Measurements from ENCODE around the gene FCGR3A. TPM values are rescaled to one million over a fixed set of nuclear protein-coding genes. Genes with fewer than 3 reads are reported as not detected.
A peak's percentile ranks its signal among the peaks of the same experiment; 100 is the strongest.
"Not testable (repeated sequence)": the region's sequence is repeated elsewhere in the genome, so short reads cannot be mapped to it uniquely, and the experiment has no call there.

FCGR3A gene
- total RNA-seq, 1 donor from 2014 or later: not detected

DNA sequence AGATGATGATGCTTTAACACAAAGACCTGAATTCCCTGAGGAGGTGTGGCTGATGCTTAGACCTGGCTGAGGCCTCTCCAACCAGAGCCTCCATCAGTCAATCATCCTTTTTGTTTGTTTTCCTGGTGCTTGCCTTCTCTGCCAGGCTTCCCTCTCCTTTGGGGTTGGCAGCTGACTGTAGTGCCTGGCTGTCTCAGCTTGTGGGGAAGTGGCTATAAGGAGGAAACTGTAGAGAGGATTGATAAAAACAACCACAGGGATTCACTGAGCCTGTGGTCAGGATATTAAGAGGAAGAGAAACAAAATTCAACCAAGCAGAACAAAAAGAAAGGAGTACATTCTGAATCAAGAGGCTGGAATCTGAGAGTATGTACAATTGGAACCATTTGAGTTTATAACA lies 27.1 kb upstream of the FCGR3A start:
- H3K9me3 Mint-ChIP-seq; H3K27me3 Mint-ChIP-seq (ENCODE audit: low read depth); H3K4me3 Mint-ChIP-seq (ENCODE audit: low read depth); H3K27ac Mint-ChIP-seq; H3K36me3 Mint-ChIP-seq (ENCODE audit: low read depth); intact Hi-C loops (cut with micrococcal nuclease); H3K4me1 Mint-ChIP-seq (ENCODE audit: low read depth); DNase-seq (ENCODE audit: low spot score): not testable (repeated sequence)

DNA sequence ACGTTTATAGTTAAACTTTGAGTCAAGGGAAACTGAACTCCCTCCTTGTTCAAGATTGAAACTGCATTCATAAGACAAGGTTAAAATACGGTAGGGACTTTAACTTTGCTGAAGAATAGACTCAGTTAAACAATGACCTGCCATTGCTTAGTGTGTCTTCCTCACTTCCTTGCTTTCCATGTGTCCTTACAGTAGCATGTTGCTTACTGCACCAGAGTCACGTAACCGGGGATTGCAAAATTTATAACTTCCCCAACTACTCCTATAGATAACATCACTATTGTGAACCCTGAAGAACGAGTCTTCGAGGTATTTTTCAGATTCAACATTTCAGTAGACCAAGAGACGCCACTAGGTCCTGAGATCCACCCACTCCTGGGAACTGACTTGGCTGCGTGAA lies 22.1 kb upstream of the FCGR3A start:
- H3K36me3 Mint-ChIP-seq (ENCODE audit: low read depth); intact Hi-C loops (cut with micrococcal nuclease); H3K4me1 Mint-ChIP-seq (ENCODE audit: low read depth); H3K9me3 Mint-ChIP-seq; H3K4me3 Mint-ChIP-seq (ENCODE audit: low read depth); H3K27ac Mint-ChIP-seq; DNase-seq (ENCODE audit: low spot score): not testable (repeated sequence)
- H3K27me3 Mint-ChIP-seq (ENCODE audit: low read depth): peaks cover 11% of the 10 kb centered on the region

DNA sequence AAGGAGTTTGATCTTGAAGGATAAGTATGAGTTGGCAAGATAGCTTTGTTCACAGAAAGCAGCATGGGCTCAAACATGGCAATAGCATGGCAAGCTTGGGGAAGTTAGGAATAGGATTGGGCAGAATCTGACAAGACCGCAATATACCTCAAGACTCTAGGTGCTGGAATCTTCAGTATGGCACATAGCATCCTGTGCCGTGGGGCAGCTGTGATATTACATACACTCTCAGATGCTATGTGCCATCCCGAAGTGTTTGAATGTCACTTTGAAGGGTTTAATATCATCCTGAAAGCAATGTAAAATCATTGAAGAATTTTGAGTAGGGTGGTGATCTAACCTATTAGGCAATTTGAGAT lies 17.0 kb upstream of the FCGR3A start:
- peaks cover 27% of the 10 kb centered on the region for H3K27me3 Mint-ChIP-seq (ENCODE audit: low read depth)
- intact Hi-C loops (cut with micrococcal nuclease): loop anchor here (5.0 to 10.0 kb wide), 2 partner anchors 78 to 176 kb away; no protein-coding TSS in a partner anchor
- H3K27ac Mint-ChIP-seq; H3K4me1 Mint-ChIP-seq (ENCODE audit: low read depth); H3K36me3 Mint-ChIP-seq (ENCODE audit: low read depth); H3K9me3 Mint-ChIP-seq; H3K4me3 Mint-ChIP-seq (ENCODE audit: low read depth); DNase-seq (ENCODE audit: low spot score): not testable (repeated sequence)

DNA sequence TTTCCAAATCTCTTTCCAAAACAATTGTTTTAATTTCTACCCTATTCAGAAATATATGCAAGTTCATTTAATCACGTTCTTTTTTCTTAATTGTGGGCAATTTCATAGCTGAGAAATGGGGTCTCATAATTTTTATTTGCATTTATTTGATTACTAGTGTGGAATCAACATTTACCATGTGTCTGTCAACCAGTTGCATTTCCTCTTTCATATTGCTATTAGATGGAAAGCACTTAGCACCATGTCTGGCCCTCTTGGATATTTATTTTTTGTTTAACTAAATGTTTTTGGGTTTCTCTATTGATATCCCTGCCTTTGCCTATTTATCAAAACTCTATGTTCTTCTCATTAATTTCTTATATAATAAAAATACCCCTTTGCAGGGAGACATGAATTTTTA lies 13.9 kb upstream of the FCGR3A start:
- H3K27me3 Mint-ChIP-seq (ENCODE audit: low read depth): peaks cover 19% of the 10 kb centered on the region
- DNase-seq (ENCODE audit: low spot score); H3K36me3 Mint-ChIP-seq (ENCODE audit: low read depth); H3K4me3 Mint-ChIP-seq (ENCODE audit: low read depth); H3K9me3 Mint-ChIP-seq; H3K27ac Mint-ChIP-seq: not testable (repeated sequence)
- H3K4me1 Mint-ChIP-seq (ENCODE audit: low read depth): peaks cover 13% of the 10 kb centered on the region
- intact Hi-C loops (cut with micrococcal nuclease): loop anchor here (10.0 kb wide), 1 partner anchor 81 kb away; no protein-coding TSS in a partner anchor

DNA sequence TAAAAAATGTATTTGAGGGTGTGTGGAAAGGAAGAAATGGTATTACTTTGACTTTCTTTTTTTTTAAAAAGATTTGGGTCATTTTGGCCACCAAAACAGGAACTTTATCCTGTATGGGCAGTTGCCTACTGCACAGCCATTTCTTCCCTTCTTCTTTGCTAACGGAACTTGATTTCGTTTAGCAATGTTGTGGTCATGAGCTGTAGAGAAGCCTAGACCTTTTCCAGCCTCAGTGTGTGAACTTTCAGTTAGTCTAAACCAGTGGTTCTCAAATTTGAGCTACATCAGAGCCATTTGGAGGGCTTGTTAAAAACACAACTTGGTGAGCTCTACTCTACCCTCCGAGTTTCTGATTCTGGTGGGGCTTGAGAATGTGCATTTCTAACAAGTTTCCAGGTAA lies 12.8 kb upstream of the FCGR3A start:
- intact Hi-C loops (cut with micrococcal nuclease): loop anchor here (10.0 kb wide), 1 partner anchor 82 kb away; no protein-coding TSS in a partner anchor
- H3K27ac Mint-ChIP-seq; H3K4me3 Mint-ChIP-seq (ENCODE audit: low read depth); H3K36me3 Mint-ChIP-seq (ENCODE audit: low read depth); DNase-seq (ENCODE audit: low spot score); H3K9me3 Mint-ChIP-seq: not testable (repeated sequence)
- Mint-ChIP-seq H3K4me1 (ENCODE audit: low read depth) (peaks cover 15% of the 10 kb centered on the region), H3K27me3 (ENCODE audit: low read depth) (peaks cover 18% of the 10 kb centered on the region)

DNA sequence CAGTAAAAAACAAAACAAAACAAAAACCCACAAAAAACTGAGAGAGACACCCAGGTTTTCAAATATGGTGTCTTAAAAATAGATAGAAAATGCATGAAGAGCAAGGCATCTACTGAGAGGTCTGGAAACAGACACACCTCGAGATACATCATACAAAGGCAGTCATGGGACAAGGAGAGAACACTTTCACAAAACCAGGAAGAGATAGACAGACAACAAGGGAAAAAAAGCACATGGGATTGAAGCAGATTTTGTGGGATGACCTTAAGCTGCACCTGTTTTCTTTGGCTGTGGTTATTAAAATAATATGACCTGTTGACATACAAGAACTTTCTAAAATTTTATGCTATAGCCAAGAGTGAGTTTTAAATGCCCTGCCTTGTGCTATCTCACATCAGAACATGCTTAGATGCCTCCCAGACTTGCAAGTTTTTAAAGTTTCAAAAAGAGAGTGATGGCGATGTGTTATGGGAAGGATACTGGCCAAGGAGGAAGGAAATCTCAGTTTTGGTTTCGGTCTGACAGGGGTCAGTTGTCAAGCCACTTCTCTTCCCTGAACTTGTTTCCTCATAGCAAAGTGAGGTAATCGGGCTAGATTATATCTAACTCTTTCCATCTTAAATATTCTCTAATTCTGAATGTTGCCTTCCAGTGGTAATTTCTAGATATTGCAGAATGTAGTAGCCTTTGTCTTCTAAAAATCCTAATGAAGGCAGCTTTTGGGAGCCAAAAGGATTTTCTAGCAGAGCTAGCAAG lies 11.5 kb upstream of the FCGR3A start:
- Mint-ChIP-seq H3K27ac (peak overlapping the region; percentile 13), H3K4me1 (ENCODE audit: low read depth) (peaks cover 12% of the 10 kb centered on the region), H3K27me3 (ENCODE audit: low read depth) (peaks cover 14% of the 10 kb centered on the region)
- not testable (repeated sequence) for H3K9me3 Mint-ChIP-seq; H3K4me3 Mint-ChIP-seq (ENCODE audit: low read depth); H3K36me3 Mint-ChIP-seq (ENCODE audit: low read depth); DNase-seq (ENCODE audit: low spot score)
- intact Hi-C loops (cut with micrococcal nuclease): loop anchor here (10.0 kb wide), 1 partner anchor 84 kb away; no protein-coding TSS in a partner anchor

DNA sequence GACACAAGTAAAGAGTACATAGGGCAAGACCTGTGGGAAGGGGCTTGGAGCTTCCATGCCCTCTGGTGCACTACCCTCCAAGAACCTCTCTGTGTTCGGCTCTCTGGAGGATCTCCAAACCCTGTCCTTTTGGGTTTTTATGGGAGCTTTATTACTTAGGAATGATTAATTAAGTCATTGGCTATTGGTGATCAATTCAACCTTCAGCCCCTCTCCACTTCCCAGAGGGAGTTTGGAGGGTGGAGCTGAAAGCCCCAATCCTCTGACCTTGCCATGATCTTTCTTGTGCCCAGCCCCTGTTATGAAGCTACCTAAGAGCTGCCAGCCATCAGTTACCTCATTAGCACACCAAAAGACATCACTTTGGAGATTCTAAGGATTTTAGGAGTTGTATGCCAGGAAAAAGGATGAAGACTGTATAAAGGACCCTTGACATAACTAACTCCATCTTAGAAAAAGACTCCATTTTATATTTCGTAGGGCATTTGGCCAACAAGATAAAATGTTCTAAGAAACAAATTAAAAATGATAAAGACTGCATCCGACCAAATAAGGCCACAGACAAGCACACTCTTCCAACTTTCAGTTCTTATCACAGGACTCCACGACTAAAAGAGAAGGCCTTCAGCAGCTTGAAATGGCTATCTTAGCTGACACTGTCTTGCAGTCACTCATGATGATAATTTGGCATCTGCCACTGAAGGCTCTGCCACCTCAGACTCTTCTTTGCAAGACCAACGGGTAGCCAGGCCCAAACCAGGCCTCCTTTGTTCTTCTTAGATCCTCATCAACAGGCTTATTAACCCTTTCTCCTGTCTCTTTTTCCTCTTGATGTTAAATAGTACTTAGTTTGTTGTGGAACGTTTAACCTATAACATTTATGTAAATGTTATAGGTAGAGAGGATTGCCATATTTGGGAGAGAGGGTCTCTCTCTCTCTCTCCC lies 8.2 kb upstream of the FCGR3A start:
- H3K9me3 Mint-ChIP-seq; DNase-seq (ENCODE audit: low spot score); H3K27ac Mint-ChIP-seq; H3K4me3 Mint-ChIP-seq (ENCODE audit: low read depth); H3K27me3 Mint-ChIP-seq (ENCODE audit: low read depth); intact Hi-C loops (cut with micrococcal nuclease); H3K36me3 Mint-ChIP-seq (ENCODE audit: low read depth): not testable (repeated sequence)
- peaks cover 24% of the 10 kb centered on the region for H3K4me1 Mint-ChIP-seq (ENCODE audit: low read depth)

DNA sequence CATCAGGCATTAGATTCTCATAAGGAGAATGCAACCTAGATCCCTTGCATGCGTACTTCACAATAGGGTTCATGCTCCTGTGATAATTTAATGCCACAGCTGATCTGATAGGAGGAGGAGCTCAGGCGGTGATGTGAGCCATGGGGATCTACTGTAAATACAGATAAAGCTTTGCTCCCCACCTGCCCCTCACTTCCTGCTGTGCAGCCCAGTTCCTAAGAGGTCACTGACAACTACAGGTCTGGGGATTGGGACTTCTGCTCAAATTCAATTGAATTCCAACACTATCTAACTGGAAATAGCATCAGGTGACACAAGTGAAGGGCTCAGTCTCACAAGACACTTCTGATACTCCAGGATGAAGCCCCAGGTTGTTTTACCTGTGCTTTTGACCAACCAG lies 7.4 kb upstream of the FCGR3A start:
- intact Hi-C loops (cut with micrococcal nuclease); H3K36me3 Mint-ChIP-seq (ENCODE audit: low read depth); H3K4me3 Mint-ChIP-seq (ENCODE audit: low read depth); H3K9me3 Mint-ChIP-seq; H3K27ac Mint-ChIP-seq; DNase-seq (ENCODE audit: low spot score); H3K27me3 Mint-ChIP-seq (ENCODE audit: low read depth): not testable (repeated sequence)
- peaks cover 24% of the 10 kb centered on the region for H3K4me1 Mint-ChIP-seq (ENCODE audit: low read depth)

DNA sequence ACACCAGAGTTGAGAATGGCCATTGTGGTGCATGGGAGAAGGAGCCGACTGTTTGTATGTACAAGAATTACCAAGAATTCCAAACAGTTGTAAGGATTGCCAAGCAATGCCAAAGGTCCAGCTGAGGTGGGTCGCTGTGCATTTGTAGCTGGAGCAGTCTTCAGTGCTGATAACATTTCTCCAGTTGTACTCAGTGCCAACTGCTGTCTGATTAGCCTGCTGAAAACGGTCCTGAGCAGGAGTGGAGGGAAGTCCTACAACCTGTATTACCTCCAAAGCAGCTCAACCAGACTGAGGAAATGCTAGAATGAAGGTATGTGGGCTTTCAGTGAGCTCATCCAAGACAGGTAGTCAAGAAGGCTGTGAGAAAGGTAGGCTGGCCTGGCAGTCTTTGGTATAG lies 6.5 kb upstream of the FCGR3A start:
- H3K27me3 Mint-ChIP-seq (ENCODE audit: low read depth); intact Hi-C loops (cut with micrococcal nuclease); H3K9me3 Mint-ChIP-seq; H3K36me3 Mint-ChIP-seq (ENCODE audit: low read depth); H3K4me3 Mint-ChIP-seq (ENCODE audit: low read depth); H3K27ac Mint-ChIP-seq; DNase-seq (ENCODE audit: low spot score): not testable (repeated sequence)
- peaks cover 21% of the 10 kb centered on the region for H3K4me1 Mint-ChIP-seq (ENCODE audit: low read depth)

DNA sequence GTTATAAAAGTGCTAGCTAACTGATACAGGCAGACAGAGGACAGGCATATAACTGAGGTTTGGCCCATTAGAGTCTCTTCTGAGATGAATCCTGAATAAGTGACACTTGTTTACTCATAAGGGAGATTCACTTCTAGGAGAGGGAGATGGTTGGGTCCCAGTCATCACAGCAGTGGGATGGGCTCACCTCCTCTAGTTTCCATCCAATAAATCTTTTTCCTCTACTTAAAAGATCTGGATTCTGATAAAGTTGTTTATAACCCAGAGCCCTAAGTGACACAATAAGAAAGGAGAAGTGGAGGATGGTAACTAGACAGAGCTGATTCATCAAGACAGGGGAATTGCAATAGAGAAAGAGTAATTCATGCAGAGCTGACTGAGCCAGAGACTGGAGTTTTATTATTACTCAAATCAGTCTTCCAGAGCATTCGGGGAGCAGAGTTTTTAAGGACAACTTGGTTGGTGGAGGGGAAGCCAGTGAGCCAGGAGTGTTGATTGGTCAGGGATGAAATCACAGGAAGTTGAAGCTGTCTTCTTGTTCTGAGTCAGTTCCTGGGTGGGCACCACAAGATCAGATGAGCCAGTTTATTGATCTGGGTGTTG lies 5.3 kb upstream of the FCGR3A start:
- peak; percentile 31 for DNase-seq (ENCODE audit: low spot score)
- H3K27me3 Mint-ChIP-seq (ENCODE audit: low read depth); H3K36me3 Mint-ChIP-seq (ENCODE audit: low read depth); intact Hi-C loops (cut with micrococcal nuclease); H3K9me3 Mint-ChIP-seq: not testable (repeated sequence)
- Mint-ChIP-seq H3K4me3 (ENCODE audit: low read depth) (peak overlapping the region; percentile 18), H3K27ac (peak overlapping the region; percentile 72), H3K4me1 (ENCODE audit: low read depth) (peaks cover 17% of the 10 kb centered on the region)

DNA sequence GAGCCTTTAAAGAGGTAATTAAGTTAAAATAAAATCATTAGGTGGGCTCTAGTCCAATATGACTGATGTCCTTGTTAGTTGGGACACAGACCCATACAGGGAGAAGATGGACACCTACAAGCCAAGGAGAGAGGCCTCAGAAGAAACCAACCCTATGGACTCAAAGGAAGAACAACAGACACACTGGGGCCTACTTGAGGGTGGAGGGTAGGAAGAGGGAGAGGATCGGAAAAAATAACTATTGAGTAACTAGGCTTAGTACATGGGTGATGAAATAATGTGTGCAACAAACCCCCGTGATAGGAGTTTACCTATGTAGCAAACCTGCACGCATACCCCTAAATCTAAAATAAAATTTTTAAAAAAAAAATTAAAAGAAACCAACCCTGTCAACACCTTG lies 4.7 kb upstream of the FCGR3A start:
- DNase-seq (ENCODE audit: low spot score); H3K9me3 Mint-ChIP-seq; H3K36me3 Mint-ChIP-seq (ENCODE audit: low read depth); intact Hi-C loops (cut with micrococcal nuclease); H3K27me3 Mint-ChIP-seq (ENCODE audit: low read depth): not testable (repeated sequence)
- Mint-ChIP-seq H3K27ac (peak overlapping the region; percentile 81), H3K4me3 (ENCODE audit: low read depth) (peak overlapping the region; percentile 53), H3K4me1 (ENCODE audit: low read depth) (peaks cover 17% of the 10 kb centered on the region)

DNA sequence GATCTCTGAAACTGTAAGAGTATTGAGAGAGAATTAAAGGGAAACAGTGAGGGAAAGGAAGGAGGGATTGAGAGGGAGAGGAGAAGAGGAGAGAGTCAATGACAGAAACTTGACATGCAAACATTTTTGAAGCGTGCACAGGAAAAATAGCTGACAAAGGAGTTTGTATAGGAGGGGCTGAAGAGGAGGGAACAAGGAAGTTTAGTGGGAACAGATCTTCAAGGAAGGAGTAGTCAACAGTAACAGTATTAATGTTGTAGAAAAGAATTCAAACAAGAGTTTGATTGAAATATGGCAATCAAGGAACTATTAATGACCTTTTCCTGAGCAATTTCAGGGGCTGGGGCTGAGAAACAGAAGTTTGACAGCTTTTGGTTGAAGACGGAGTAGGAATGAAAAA lies 4.0 kb upstream of the FCGR3A start:
- not testable (repeated sequence) for H3K9me3 Mint-ChIP-seq; DNase-seq (ENCODE audit: low spot score); H3K36me3 Mint-ChIP-seq (ENCODE audit: low read depth)

DNA sequence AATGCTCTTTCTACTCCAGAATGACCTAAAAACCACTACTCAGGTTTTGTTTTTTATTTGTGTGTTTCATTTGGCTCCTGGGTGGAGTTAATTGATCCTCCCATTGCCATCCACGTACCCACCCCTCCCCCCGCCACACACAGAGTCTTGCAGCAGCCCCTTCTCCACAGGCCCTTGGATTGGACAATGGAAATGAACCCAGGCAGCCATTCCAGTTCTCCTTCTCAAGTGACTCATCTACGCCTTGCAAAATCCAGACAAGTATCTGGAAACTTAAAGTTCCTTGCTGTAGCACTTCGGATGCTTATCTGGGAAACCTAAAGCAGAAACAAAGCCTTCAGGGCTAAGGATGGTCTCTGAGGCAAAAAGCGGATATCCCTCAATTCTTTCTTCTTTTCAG lies 1.3 kb upstream of the FCGR3A start:
- H3K9me3 Mint-ChIP-seq; H3K36me3 Mint-ChIP-seq (ENCODE audit: low read depth); DNase-seq (ENCODE audit: low spot score); intact Hi-C loops (cut with micrococcal nuclease); H3K4me3 Mint-ChIP-seq (ENCODE audit: low read depth); H3K27me3 Mint-ChIP-seq (ENCODE audit: low read depth); H3K27ac Mint-ChIP-seq: not testable (repeated sequence)
- peaks cover 15% of the 10 kb centered on the region for H3K4me1 Mint-ChIP-seq (ENCODE audit: low read depth)

More for the DNA sequence above, 4.0 kb upstream of the FCGR3A start:
- intact Hi-C loops (cut with micrococcal nuclease); H3K27me3 Mint-ChIP-seq (ENCODE audit: low read depth); H3K27ac Mint-ChIP-seq; H3K4me3 Mint-ChIP-seq (ENCODE audit: low read depth): not testable (repeated sequence)
- peaks cover 17% of the 10 kb centered on the region for H3K4me1 Mint-ChIP-seq (ENCODE audit: low read depth)

All from activated T-helper 2 cell treated with anti-CD3 and anti-CD28 coated beads, Interferon-gamma antibody, Interleukin-2, Interleukin-4, amounts not matched to agents 10 μg/mL and 5 μg/mL and 100 μg/mL, durations not matched to agents 14 hours and 24 hours and 36 hours (primary cell).